GM12878 (cell line): Measurements from ENCODE around the gene ILKAP. TPM values are rescaled to one million over a fixed set of nuclear protein-coding genes. Genes with fewer than 3 reads are reported as not detected.

Source experiments
- ATAC-seq: fragments of 200-7000 bp; cut with Tn5 transposase; 3 replicates; pipeline ENCODE4 v1.9.1; 2020; ENCODE audit warnings: mild to moderate bottlenecking, moderate library complexity
- BruUV-seq: library from RNA; stranded (reverse); fragments of 400-500 nt; replicated peaks from 2 replicates; lab custom pipeline; 2021; lab: Mats Ljungman, UMichigan
- CTCF ChIA-PET: fragments of 300-600 bp; sonication (Branson Sonifier 250); formaldehyde crosslinking; extraction: SDS; loops from one replicate; lab custom pipeline; 2021; ENCODE audit warnings: inconsistent platforms; lab: Yijun Ruan, JAX
- POLR2A ChIA-PET: fragments of 350-600 bp; formaldehyde crosslinking; extraction: SDS; loops from one replicate; lab custom pipeline; 2021; ENCODE audit warnings: inconsistent platforms; lab: Charles Lee
- RAD21 ChIA-PET: fragments of 300-600 bp; sonication (Branson Sonifier 250); formaldehyde crosslinking; loops from one replicate; lab custom pipeline; 2023; ENCODE audit warnings: antibody characterized with exemption; ENCODE audit not compliant: unreplicated experiment; lab: Charles Lee
- SMC1A ChIA-PET: fragments of 300-600 bp; sonication (Branson Sonifier 250); formaldehyde crosslinking; loops from one replicate; lab custom pipeline; 2023; ENCODE audit not compliant: unreplicated experiment, uncharacterized antibody; lab: Charles Lee
- DNase-seq: peaks from one replicate; pipeline ENCODE4 v3.0.0-alpha.2; 2011; ENCODE audit warnings: low read depth, low spot score
- FAIRE-seq: peaks from 3 replicates; lab custom pipeline; 2011; peaks lifted over from hg19 to GRCh38; lab: Jason Lieb, UNC
- H2AFZ ChIP-seq: 2 replicates; pipeline ENCODE4 v1.6.0; 2011; ENCODE audit warnings: low read depth, low read length, control low read depth; ENCODE audit not compliant: control insufficient read depth
- H3K27ac ChIP-seq: 2 replicates; pipeline ENCODE4 v1.5.1; 2011; ENCODE audit warnings: control low read depth; ENCODE audit not compliant: control insufficient read depth, insufficient read depth
- H3K27me3 ChIP-seq, 2 experiments: replicated peaks in 1 of 2; 2 replicates each; pipeline versions ENCODE4 v1.6.0 to v1.6.1; 2011; ENCODE audit warnings: low read length in 1 of 2; ENCODE audit not compliant: control insufficient read depth in 2 of 2, insufficient read depth in 2 of 2
- H3K36me3 ChIP-seq, 2 experiments: 2 replicates each; pipeline ENCODE4 v1.5.1; 2011; ENCODE audit warnings: low read length in 1 of 2; ENCODE audit not compliant: control insufficient read depth in 2 of 2, insufficient read depth in 2 of 2
- H3K4me1 ChIP-seq: 2 replicates; pipeline ENCODE4 v1.6.1; 2011; ENCODE audit warnings: mild to moderate bottlenecking, low read length, moderate library complexity, mixed read lengths; ENCODE audit not compliant: control insufficient read depth, insufficient read depth
- H3K4me2 ChIP-seq: 2 replicates; pipeline ENCODE4 v1.6.0; 2011; ENCODE audit warnings: control low read depth; ENCODE audit not compliant: control insufficient read depth, insufficient read depth
- H3K4me3 ChIP-seq: fragments of 200-600 bp; sonication (generic); 2 replicates; pipeline ENCODE4 v1.5.1; 2016
- H3K79me2 ChIP-seq: 2 replicates; pipeline ENCODE4 v1.6.0; 2011; ENCODE audit warnings: low read length; ENCODE audit not compliant: control insufficient read depth, insufficient read depth
- H3K9ac ChIP-seq: 2 replicates; pipeline ENCODE4 v1.8.0; 2011; ENCODE audit warnings: low read length, control low read depth, mixed read lengths; ENCODE audit not compliant: control insufficient read depth, insufficient read depth
- H3K9me3 ChIP-seq: replicated peaks from 3 replicates; pipeline ENCODE4 v1.5.1; 2011; ENCODE audit warnings: mild to moderate bottlenecking, low read length; ENCODE audit not compliant: control insufficient read depth, insufficient read depth
- H4K20me1 ChIP-seq: 2 replicates; pipeline ENCODE4 v1.6.0; 2011; ENCODE audit not compliant: control insufficient read depth, insufficient read depth
- BMI1 ChIP-seq: fragments of 450-650 bp; IDR thresholded peaks from 2 replicates; pipeline ENCODE4 v1.6.1; 2016; ENCODE audit warnings: mild to moderate bottlenecking, moderate library complexity, borderline replicate concordance
- BRCA1 ChIP-seq: IDR thresholded peaks from 2 replicates; pipeline ENCODE4 v1.6.1; 2011; ENCODE audit warnings: low read depth, low read length, improper control_type of control experiment
- CBX5 ChIP-seq: sonication (generic); IDR thresholded peaks from 2 replicates; pipeline ENCODE4 v1.6.1; 2016; ENCODE audit warnings: low read depth, moderate library complexity, mild to moderate bottlenecking, inconsistent platforms
- DPF2 ChIP-seq: fragments of 450-650 bp; IDR thresholded peaks from 2 replicates; pipeline ENCODE4 v1.6.1; 2017; ENCODE audit warnings: mild to moderate bottlenecking
- FOXK2 ChIP-seq: fragments of 450-650 bp; IDR thresholded peaks from 2 replicates; pipeline ENCODE4 v1.6.1; 2017; ENCODE audit warnings: mild to moderate bottlenecking, moderate library complexity
- IKZF1 ChIP-seq: fragments of 450-650 bp; conservative IDR thresholded peaks from 2 replicates; pipeline ENCODE4 v1.6.1; 2017; ENCODE audit warnings: antibody characterized with exemption, mild to moderate bottlenecking
- KDM1A ChIP-seq: fragments of 200-600 bp; sonication (generic); IDR thresholded peaks from 2 replicates; pipeline ENCODE4 v1.6.1; 2016; ENCODE audit warnings: borderline replicate concordance
- MTA3 ChIP-seq: IDR thresholded peaks from 2 replicates; pipeline ENCODE4 v1.6.1; 2012; ENCODE audit warnings: low read length, inconsistent platforms, borderline replicate concordance
- MYC ChIP-seq: IDR thresholded peaks from 2 replicates; pipeline ENCODE4 v1.6.1; 2011; ENCODE audit warnings: mild to moderate bottlenecking, low read length, moderate library complexity, inconsistent platforms; ENCODE audit not compliant: insufficient read depth, insufficient replicate concordance, insufficient read length, severe bottlenecking
- NR2C1 ChIP-seq: fragments of 450-650 bp; IDR thresholded peaks from 2 replicates; pipeline ENCODE4 v1.6.1; 2017; ENCODE audit warnings: antibody characterized with exemption, mild to moderate bottlenecking, moderate library complexity
- PKNOX1 ChIP-seq: fragments of 450-650 bp; IDR thresholded peaks from 2 replicates; pipeline ENCODE4 v1.6.1; 2016; ENCODE audit warnings: mild to moderate bottlenecking
- POLR2A ChIP-seq: IDR thresholded peaks from 2 replicates; pipeline ENCODE4 v1.6.1; 2011; ENCODE audit warnings: low read depth, mild to moderate bottlenecking, low read length
- RUNX3 ChIP-seq: IDR thresholded peaks from 2 replicates; pipeline ENCODE4 v1.6.1; 2012; ENCODE audit warnings: low read length, inconsistent platforms
- SMC3 ChIP-seq: IDR thresholded peaks from 2 replicates; pipeline ENCODE4 v1.6.1; 2011; ENCODE audit warnings: low read length, improper control_type of control experiment, borderline replicate concordance
- SPI1 ChIP-seq: IDR thresholded peaks from 2 replicates; pipeline ENCODE4 v1.6.1; 2011; ENCODE audit warnings: low read depth, mild to moderate bottlenecking, low read length, moderate library complexity, borderline replicate concordance; ENCODE audit not compliant: insufficient read depth
- WGBS: methylation state at CpG from one replicate; pipeline ENCODE4 v1.1.6; 2016; ENCODE audit warnings: low lambda C conversion rate; ENCODE audit not compliant: insufficient replicate concordance, insufficient coverage; ENCODE audit errors: missing lambda C conversion rate; 5-methylcytosine and 5-hydroxymethylcytosine counted together
- in situ Hi-C: fragments of 300-500 bp; cut with MboI; formaldehyde crosslinking; loops from 9 replicates; pipeline ENCODE4 v1.14.3; 2018; ENCODE audit warnings: mixed read lengths
- intact Hi-C: fragments of 100-400 bp; cut with micrococcal nuclease; formaldehyde crosslinking; loops from one replicate; pipeline ENCODE4 v1.14.2; 2022; ENCODE audit not compliant: unreplicated experiment
- polyA plus RNA-seq, 11 experiments: library from polyadenylated mRNA; depleted of rRNA in 4 of 11; unstranded in 6 of 11; stranded (reverse) in 5 of 11; fragments of >200 nt; fragmentation: Nextera tagmentation in 4 of 11; fragmentation: Illumina TruSeq in 1 of 11; extraction: Ambion mirVana in 4 of 11; extraction: Trizol in 1 of 11; gene quantifications; 1 replicate in 1 of 11; 2 replicates in 10 of 11; pipeline versions ENCODE4 v1.2.1 to v1.2.3, GENCODE V29; 2011 to 2016; ENCODE audit warnings: inconsistent platforms in 2 of 11, missing spikeins in 2 of 11, low read depth in 1 of 11
- total RNA-seq, 4 experiments: library from RNA; depleted of rRNA in 3 of 4; stranded (reverse); fragments of >200 nt in 3 of 4; fragmentation: Illumina TruSeq in 1 of 4; extraction: Trizol in 1 of 4; gene quantifications; 2 replicates each; pipeline versions ENCODE4 v1.2.1 to v1.2.3, GENCODE V29; 2013 to 2021
- TF ChIP-seq, protein P1 (sequence below): fragments of 450-650 bp; IDR thresholded peaks from 2 replicates; pipeline ENCODE4 v1.6.1; 2017; ENCODE audit warnings: antibody characterized with exemption, mild to moderate bottlenecking, moderate library complexity

ILKAP gene
- total and polyA plus RNA-seq, 10 of the 15 experiments (the other 5 are each of a cell fraction or from before 2014, with no cell fraction given) = 4.2 to 65.3 (median 37.3) TPM

DNA sequence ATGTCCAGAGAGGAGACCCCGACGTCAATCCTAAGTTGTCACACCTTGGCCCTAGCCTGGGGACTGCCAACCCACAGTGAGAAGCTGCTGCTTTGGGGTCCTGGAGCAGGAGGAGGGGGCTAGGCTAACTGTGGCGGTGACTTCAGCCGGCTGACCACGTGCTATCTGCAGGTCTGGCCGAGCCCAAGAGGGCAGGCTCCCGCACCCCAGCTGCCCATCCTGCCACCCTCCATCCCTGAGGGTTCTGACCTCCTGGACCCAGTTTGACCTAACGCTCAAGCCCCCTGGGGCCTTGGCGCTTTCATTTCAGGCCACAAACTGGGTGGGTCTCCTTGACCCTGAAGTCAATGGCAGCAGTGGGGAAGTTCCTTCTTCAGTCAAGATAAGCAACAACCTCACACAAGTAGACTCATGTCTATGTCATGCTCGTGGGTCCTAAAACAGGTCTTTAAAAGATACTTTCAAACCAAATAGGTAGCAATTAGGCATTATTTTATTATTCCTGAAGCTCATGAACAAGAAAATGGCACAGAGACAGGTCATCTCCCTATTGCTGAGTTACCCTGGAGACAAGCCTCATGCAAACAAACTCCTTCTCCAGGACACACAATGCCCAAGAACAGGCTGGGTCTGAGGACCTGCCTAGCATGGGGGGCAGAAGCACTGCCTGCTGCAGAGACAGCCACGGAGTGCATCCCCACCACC is 34.1 kb upstream of the ILKAP start (continued):
- TF ChIP-seq PKNOX1 (no peak), DPF2 (no peak), IKZF1 (no peak), CBX5 (no peak), BMI1 (no peak)

DNA sequence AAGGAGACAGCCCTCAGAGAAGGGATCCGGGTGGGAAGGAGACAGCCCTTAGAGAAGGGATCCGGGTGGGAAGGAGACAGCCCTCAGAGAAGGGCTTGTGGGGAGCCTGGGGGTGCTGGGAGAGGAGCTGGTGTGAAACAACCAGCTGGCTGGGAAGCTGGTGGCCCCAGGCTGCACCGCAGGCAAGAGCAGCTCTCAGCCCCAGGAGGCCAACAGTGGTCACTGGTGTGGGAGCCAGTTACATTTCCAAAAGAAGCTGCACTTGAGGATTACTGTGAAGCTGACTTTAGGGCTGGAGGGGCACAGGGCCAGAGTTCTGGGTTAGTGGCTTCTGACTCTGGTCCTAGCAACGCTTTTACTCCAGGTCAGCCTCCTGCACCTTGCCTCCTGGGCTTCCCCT is 33.1 kb upstream of the ILKAP start:
- POLR2A ChIA-PET = no interaction called here
- FAIRE-seq = no peak
- no peak overlapping the region for H3K4me3 ChIP-seq
- CTCF ChIA-PET = interaction anchor here (1.2 to 1.8 kb wide), 2 partner anchors 19 to 27 kb away, joined by 3 to 4 read pairs; no protein-coding TSS in a partner anchor
- no peak for DNase-seq
- 52% methylated on average over 4 of the region's 4 CpGs for WGBS
- H3K9me3 ChIP-seq = no peaks in the 10 kb centered on the region; the same call in 2 of the 3 replicates
- in situ Hi-C loops = no loop called here
- no peaks in the 10 kb centered on the region for H4K20me1 ChIP-seq
- peaks cover 3% of the 10 kb centered on the region; the same call in 1 of the 2 replicates for H3K4me1 ChIP-seq
- intact Hi-C loops = no loop called here
- no peak for ATAC-seq
- no peaks in the 10 kb centered on the region for H3K79me2 ChIP-seq
- H2AFZ ChIP-seq = no peak overlapping the region
- H3K4me2 ChIP-seq = no peak overlapping the region
- H3K36me3 ChIP-seq = no peaks in the 10 kb centered on the region
- no peak overlapping the region for H3K9ac ChIP-seq
- BruUV-seq = no TSS peak
- SMC1A ChIA-PET = no interaction called here
- RAD21 ChIA-PET = no interaction called here
- no peak overlapping the region for H3K27ac ChIP-seq
- peaks cover 0 to 12% of the 10 kb centered on the region in 2 experiments for H3K27me3 ChIP-seq
- TF ChIP-seq MTA3 = no peak
- no peak for TF ChIP-seq MYC
- TF ChIP-seq SMC3 = no peak
- no peak for TF ChIP-seq KDM1A
- no peak for TF ChIP-seq BRCA1
- no peak for TF ChIP-seq SPI1
- TF ChIP-seq FOXK2 = no peak
- TF ChIP-seq PKNOX1 = no peak
- TF ChIP-seq POLR2A = no peak
- TF ChIP-seq RUNX3 = no peak
- TF ChIP-seq, protein P1, sequence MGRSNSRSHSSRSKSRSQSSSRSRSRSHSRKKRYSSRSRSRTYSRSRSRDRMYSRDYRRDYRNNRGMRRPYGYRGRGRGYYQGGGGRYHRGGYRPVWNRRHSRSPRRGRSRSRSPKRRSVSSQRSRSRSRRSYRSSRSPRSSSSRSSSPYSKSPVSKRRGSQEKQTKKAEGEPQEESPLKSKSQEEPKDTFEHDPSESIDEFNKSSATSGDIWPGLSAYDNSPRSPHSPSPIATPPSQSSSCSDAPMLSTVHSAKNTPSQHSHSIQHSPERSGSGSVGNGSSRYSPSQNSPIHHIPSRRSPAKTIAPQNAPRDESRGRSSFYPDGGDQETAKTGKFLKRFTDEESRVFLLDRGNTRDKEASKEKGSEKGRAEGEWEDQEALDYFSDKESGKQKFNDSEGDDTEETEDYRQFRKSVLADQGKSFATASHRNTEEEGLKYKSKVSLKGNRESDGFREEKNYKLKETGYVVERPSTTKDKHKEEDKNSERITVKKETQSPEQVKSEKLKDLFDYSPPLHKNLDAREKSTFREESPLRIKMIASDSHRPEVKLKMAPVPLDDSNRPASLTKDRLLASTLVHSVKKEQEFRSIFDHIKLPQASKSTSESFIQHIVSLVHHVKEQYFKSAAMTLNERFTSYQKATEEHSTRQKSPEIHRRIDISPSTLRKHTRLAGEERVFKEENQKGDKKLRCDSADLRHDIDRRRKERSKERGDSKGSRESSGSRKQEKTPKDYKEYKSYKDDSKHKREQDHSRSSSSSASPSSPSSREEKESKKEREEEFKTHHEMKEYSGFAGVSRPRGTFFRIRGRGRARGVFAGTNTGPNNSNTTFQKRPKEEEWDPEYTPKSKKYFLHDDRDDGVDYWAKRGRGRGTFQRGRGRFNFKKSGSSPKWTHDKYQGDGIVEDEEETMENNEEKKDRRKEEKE = no peak
- no peak for TF ChIP-seq NR2C1
